Upper lobe of left lung (tissue), 6 donors: ENCODE results near the gene MYBPHL. TPM values are rescaled to one million over a fixed set of nuclear protein-coding genes. Genes with fewer than 3 reads are reported as not detected.

ENCODE experiments used
- ATAC-seq, 2 donors: fragments of 200-7000 bp; cut with Tn5 transposase; one replicate each; pipeline ENCODE4 v1.9.1; 2022; ENCODE audit warnings: mild to moderate bottlenecking in 2 of 2, moderate library complexity in 2 of 2; ENCODE audit not compliant: low FRiP score in 2 of 2
- DNase-seq, 2 donors: peaks; one replicate each; pipeline ENCODE4 v3.0.0-alpha.2; 2019 to 2020
- H3K27ac ChIP-seq, 4 donors: fragments of 200-600 bp; sonication (generic); one replicate each; pipeline ENCODE4 v1.5.1; 2016 to 2019
- H3K27me3 ChIP-seq, 4 donors: fragments of 200-600 bp; sonication (generic); one replicate each; pipeline ENCODE4 v1.5.1; 2017 to 2019
- H3K36me3 ChIP-seq, 4 donors: fragments of 200-600 bp; sonication (generic); one replicate each; pipeline ENCODE4 v1.5.1; 2016 to 2019
- H3K4me1 ChIP-seq, 4 donors: fragments of 200-600 bp; sonication (generic); one replicate each; pipeline ENCODE4 v1.5.1; 2018 to 2019
- H3K4me3 ChIP-seq, 4 donors: fragments of 200-600 bp; sonication (generic); one replicate each; pipeline ENCODE4 v1.5.1; 2017 to 2019; ENCODE audit warnings: mild to moderate bottlenecking in 2 of 4, moderate library complexity in 1 of 4
- H3K9me3 ChIP-seq, 4 donors: fragments of 200-600 bp; sonication (generic); one replicate each; pipeline ENCODE4 v1.5.1; 2018 to 2019
- EP300 ChIP-seq, 4 donors: sonication (generic); formaldehyde crosslinking; IDR thresholded peaks; one replicate each; pipeline ENCODE4 v1.5.1; 2017; ENCODE audit warnings: antibody characterized with exemption in 4 of 4, control low read depth in 2 of 4
- POLR2A ChIP-seq, 4 donors: fragments of 450-650 bp; IDR thresholded peaks; one replicate each; pipeline ENCODE4 v1.5.1; 2016 to 2017; ENCODE audit warnings: antibody characterized with exemption in 4 of 4, mild to moderate bottlenecking in 2 of 4
- POLR2AphosphoS5 ChIP-seq, 2 donors: sonication (generic); formaldehyde crosslinking; IDR thresholded peaks; one replicate each; pipeline ENCODE4 v1.5.1; 2017; ENCODE audit warnings: antibody characterized with exemption in 2 of 2
- WGBS, 2 donors: methylation state at CpG; one replicate each; pipeline ENCODE4 v1.1.5; 2017 to 2018; 5-methylcytosine and 5-hydroxymethylcytosine counted together
- total RNA-seq, 6 donors: library from RNA; depleted of rRNA in 4 of 6; stranded (reverse); fragments of >200 nt in 4 of 6; gene quantifications; one replicate each; pipeline versions ENCODE4 v1.1.0 to v1.2.1, GENCODE V29; 2016 to 2021
- TF ChIP-seq, protein P1 (sequence below), 6 experiments: fragments of 450-650 bp in 4 of 6; fragments of 200-600 bp in 2 of 6; sonication (generic) in 2 of 6; IDR thresholded peaks; one replicate each; pipeline ENCODE4 v1.5.1; 2016 to 2019; ENCODE audit warnings: antibody characterized with exemption in 6 of 6
- donor health status: DM: no; HTN: no; CAD: no; lungs with moderate emphysema.
- donor health status: DM: no; HTN: yes; CAD: no; lungs with severe emphysema.

The MYBPHL gene
- total RNA-seq, 6 donors from 2014 or later = 1.8 to 8.6 (median 3.1) TPM; not detected in 1

DNA sequence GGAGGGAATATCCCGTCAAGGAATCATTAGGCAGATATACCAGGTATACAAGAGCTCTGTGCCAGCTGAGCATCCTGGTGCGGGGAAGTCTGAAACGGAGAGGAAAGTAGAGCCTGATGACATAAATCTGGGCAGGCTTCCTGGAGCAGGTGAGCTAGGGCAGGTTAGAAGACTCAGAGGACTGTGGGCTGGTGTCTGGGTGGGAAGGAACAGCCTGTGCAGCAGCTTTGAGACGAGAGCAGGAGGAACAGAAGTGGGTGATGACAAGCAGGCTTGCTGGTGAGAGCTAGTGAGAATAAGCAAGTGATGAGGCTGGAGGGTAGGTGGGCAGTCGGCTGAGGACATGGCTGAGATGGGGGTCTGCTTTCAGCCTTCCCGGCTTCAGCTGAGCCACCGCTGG, 50.7 kb downstream of the MYBPHL start:
- ATAC-seq = no peak
- Histone ChIP-seq H3K36me3 (no peaks in the 10 kb centered on the region), H3K4me1 (peaks cover 9 to 20% (median 16%) of the 10 kb centered on the region in 4 donors), H3K4me3 (no peak overlapping the region), H3K27ac (no peak overlapping the region), H3K27me3 (no peaks in the 10 kb centered on the region), H3K9me3 (no peaks in the 10 kb centered on the region)
- 86 to 95% methylated on average over 7 of the region's 7 CpGs for WGBS, 2 donors
- DNase-seq = no peak
- TF ChIP-seq EP300 (IDR thresholded peaks at IDR 0.05) = no peak
- TF ChIP-seq POLR2AphosphoS5 (IDR thresholded peaks at IDR 0.05) = no peak
- TF ChIP-seq POLR2A (IDR thresholded peaks at IDR 0.05) = no peak
- TF ChIP-seq, protein P1, sequence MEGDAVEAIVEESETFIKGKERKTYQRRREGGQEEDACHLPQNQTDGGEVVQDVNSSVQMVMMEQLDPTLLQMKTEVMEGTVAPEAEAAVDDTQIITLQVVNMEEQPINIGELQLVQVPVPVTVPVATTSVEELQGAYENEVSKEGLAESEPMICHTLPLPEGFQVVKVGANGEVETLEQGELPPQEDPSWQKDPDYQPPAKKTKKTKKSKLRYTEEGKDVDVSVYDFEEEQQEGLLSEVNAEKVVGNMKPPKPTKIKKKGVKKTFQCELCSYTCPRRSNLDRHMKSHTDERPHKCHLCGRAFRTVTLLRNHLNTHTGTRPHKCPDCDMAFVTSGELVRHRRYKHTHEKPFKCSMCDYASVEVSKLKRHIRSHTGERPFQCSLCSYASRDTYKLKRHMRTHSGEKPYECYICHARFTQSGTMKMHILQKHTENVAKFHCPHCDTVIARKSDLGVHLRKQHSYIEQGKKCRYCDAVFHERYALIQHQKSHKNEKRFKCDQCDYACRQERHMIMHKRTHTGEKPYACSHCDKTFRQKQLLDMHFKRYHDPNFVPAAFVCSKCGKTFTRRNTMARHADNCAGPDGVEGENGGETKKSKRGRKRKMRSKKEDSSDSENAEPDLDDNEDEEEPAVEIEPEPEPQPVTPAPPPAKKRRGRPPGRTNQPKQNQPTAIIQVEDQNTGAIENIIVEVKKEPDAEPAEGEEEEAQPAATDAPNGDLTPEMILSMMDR (IDR thresholded peaks at IDR 0.05) = no peak

DNA sequence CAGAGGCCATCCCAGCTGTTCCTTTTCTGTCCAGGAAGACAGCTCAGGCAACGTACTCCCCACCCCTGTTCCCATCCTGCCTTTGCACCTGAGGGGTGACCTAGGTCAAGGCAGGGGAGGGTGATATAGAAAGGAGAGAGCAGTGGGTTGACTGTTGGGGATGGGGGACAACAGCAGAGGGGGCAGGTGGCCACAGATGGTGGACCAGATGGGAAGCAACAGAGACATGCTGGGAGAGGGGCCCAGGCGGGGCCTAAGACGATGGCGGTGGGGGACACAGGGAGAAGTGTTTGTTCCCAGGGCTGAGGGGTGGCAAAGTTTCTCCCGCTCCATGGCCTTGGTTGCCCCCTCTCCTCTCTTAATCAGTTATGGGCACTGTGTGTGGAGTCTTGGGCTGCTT, 51.1 kb downstream of the MYBPHL start:
- whole genome bisulfite sequencing, 2 donors = 89 to 97% methylated on average over 5 of the region's 5 CpGs
- ATAC-seq (no peak), DNase-seq (no peak)
- Histone ChIP-seq H3K4me1 (peaks cover 9 to 20% (median 16%) of the 10 kb centered on the region in 4 donors), H3K9me3 (no peaks in the 10 kb centered on the region), H3K27ac (no peak overlapping the region), H3K27me3 (no peaks in the 10 kb centered on the region), H3K4me3 (no peak overlapping the region), H3K36me3 (no peaks in the 10 kb centered on the region)
- no peak for TF ChIP-seq EP300 (IDR thresholded peaks at IDR 0.05)
- no peak for TF ChIP-seq POLR2A (IDR thresholded peaks at IDR 0.05)
- no peak for TF ChIP-seq POLR2AphosphoS5 (IDR thresholded peaks at IDR 0.05)
- TF ChIP-seq, protein P1 (IDR thresholded peaks at IDR 0.05) = no peak

DNA sequence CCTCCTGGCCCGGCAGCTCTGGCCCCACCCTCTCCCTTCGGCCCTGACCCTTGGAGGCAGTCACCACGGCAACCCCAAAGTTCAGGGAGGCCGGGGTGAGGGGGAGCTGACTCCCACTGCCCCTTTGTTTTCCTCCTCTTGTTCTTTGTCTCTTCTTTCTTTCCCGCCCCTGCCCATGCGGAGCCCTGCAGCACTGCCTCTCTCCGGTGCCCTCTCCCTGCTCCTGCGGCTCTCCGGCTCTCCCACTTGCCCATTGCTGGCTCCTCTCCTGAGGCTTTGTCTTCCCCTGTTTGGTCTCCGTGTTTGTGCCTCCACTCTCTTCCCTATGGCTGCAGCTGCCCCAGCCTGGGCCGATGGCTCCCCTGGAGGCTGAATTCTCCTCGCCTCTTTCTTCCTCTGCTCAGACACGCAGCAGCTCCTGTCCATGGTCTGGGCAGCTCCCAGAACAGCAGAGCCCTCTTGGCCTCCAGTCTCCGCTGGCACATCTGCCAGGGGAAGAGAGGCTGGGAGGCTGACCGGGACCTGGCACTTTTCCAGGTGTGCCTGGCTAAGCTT, 51.6 kb downstream of the MYBPHL start:
- H3K36me3 ChIP-seq = no peaks in the 10 kb centered on the region
- no peaks in the 10 kb centered on the region for H3K9me3 ChIP-seq
- DNase-seq (no peak), ATAC-seq (no peak)
- TF ChIP-seq POLR2AphosphoS5 (IDR thresholded peaks at IDR 0.05) (no peak), POLR2A (IDR thresholded peaks at IDR 0.05) (no peak), EP300 (IDR thresholded peaks at IDR 0.05) (no peak)
- TF ChIP-seq, protein P1 (IDR thresholded peaks at IDR 0.05) = no peak
- peaks cover 0 to 1% (median 0%) of the 10 kb centered on the region in 4 donors for H3K27me3 ChIP-seq
- peaks cover 12 to 23% (median 16%) of the 10 kb centered on the region in 4 donors for H3K4me1 ChIP-seq
- WGBS, 2 donors = 67 to 75% methylated on average over 14 to 15 of the region's 15 CpGs
- H3K27ac ChIP-seq = peak overlapping the region in 2 of 4 donors; percentile 57 to 58
- no peak overlapping the region for H3K4me3 ChIP-seq

DNA sequence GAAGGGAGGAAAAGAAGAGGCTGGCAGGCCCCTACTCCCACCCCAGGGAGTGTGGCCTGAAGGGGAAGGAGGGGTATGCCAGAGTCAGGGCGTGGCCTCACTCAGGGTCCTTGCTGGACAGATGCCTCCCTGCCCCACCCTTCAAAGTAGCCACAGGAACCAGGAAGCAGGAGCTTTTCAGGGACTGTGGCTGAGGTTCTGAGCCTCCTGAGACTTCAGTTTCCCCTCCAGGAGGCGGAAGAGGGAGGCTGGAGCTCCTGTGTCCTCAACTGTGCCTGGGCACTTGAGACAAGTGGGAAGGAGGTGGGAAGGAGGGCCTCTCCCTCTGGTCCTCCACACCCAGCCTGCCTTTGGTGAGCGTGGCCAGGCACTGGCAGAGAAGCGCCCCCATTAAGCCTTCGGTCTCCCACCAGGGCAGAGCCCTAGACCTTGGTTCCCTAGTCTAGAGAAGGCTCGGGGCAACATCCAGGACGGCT, 52.2 kb downstream of the MYBPHL start:
- peak in 1 of 2 donors; percentile 55 for DNase-seq
- no peak for ATAC-seq
- Histone ChIP-seq H3K9me3 (no peaks in the 10 kb centered on the region), H3K4me3 (no peak overlapping the region), H3K36me3 (no peaks in the 10 kb centered on the region), H3K27me3 (peaks cover 0 to 5% (median 2%) of the 10 kb centered on the region in 4 donors), H3K4me1 (peaks cover 15 to 28% (median 19%) of the 10 kb centered on the region in 4 donors), H3K27ac (peak overlapping the region in 2 of 4 donors; percentile 57 to 58)
- TF ChIP-seq, protein P1 (IDR thresholded peaks at IDR 0.05) = no peak
- TF ChIP-seq POLR2A (IDR thresholded peaks at IDR 0.05) = no peak
- no peak for TF ChIP-seq EP300 (IDR thresholded peaks at IDR 0.05)
- TF ChIP-seq POLR2AphosphoS5 (IDR thresholded peaks at IDR 0.05) = no peak
- WGBS, 2 donors = 78 to 83% methylated on average over 6 to 7 of the region's 7 CpGs
